ENCODE measurements around the gene CHST8. TPM values are rescaled to one million over a fixed set of nuclear protein-coding genes. Genes with fewer than 3 reads are reported as not detected.

The CHST8 gene
- total and polyA plus RNA-seq, 2 experiments from 2014 or later = 9.3 to 38.2 TPM

GRCh38 chr19:33724021-33724720 is 102.4 kb downstream of the CHST8 start:
- Histone ChIP-seq H3K4me1 (ENCODE audit: insufficient read depth) (no peaks in the 10 kb centered on the region), H3K79me2 (replicated peaks; ENCODE audit: insufficient read depth) (no peaks in the 10 kb centered on the region), H3K36me3 (ENCODE audit: insufficient read depth) (no peaks in the 10 kb centered on the region), H3K4me3 (no peak overlapping the region), H3K27me3 (ENCODE audit: insufficient read depth) (no peaks in the 10 kb centered on the region), H3K4me2 (no peak overlapping the region), H4K20me1 (replicated peaks; ENCODE audit: insufficient read depth) (no peaks in the 10 kb centered on the region), H3K9me2 (ENCODE audit: insufficient read depth) (peaks cover 4% of the 10 kb centered on the region; the same call in 1 of the 2 replicates), H3K27ac (ENCODE audit: low read depth) (no peak overlapping the region), H2AFZ (no peak overlapping the region), H3F3A (replicated peaks; ENCODE audit: low read depth) (no peaks in the 10 kb centered on the region)
- Mint-ChIP-seq H3K4me1 (peaks cover 18% of the 10 kb centered on the region), H3K9me3 (peaks cover 4% of the 10 kb centered on the region; the same call in 2 of the 3 replicates), H3K36me3 (ENCODE audit: low read depth) (peaks cover 3% of the 10 kb centered on the region; the same call in 1 of the 3 replicates), H3K27ac (no peak overlapping the region), H3K4me3 (no peak overlapping the region), H3K27me3 (ENCODE audit: insufficient read depth, low read depth, poor library complexity) (peaks cover 10% of the 10 kb centered on the region)
- ATAC-seq (no peak; the same call in 2 of the 3 replicates), DNase-seq (ENCODE audit: low spot score) (no peak)
- TF ChIP-seq ETS1 (IDR thresholded peaks at IDR 0.05) = no peak
- TF ChIP-seq, protein P1, sequence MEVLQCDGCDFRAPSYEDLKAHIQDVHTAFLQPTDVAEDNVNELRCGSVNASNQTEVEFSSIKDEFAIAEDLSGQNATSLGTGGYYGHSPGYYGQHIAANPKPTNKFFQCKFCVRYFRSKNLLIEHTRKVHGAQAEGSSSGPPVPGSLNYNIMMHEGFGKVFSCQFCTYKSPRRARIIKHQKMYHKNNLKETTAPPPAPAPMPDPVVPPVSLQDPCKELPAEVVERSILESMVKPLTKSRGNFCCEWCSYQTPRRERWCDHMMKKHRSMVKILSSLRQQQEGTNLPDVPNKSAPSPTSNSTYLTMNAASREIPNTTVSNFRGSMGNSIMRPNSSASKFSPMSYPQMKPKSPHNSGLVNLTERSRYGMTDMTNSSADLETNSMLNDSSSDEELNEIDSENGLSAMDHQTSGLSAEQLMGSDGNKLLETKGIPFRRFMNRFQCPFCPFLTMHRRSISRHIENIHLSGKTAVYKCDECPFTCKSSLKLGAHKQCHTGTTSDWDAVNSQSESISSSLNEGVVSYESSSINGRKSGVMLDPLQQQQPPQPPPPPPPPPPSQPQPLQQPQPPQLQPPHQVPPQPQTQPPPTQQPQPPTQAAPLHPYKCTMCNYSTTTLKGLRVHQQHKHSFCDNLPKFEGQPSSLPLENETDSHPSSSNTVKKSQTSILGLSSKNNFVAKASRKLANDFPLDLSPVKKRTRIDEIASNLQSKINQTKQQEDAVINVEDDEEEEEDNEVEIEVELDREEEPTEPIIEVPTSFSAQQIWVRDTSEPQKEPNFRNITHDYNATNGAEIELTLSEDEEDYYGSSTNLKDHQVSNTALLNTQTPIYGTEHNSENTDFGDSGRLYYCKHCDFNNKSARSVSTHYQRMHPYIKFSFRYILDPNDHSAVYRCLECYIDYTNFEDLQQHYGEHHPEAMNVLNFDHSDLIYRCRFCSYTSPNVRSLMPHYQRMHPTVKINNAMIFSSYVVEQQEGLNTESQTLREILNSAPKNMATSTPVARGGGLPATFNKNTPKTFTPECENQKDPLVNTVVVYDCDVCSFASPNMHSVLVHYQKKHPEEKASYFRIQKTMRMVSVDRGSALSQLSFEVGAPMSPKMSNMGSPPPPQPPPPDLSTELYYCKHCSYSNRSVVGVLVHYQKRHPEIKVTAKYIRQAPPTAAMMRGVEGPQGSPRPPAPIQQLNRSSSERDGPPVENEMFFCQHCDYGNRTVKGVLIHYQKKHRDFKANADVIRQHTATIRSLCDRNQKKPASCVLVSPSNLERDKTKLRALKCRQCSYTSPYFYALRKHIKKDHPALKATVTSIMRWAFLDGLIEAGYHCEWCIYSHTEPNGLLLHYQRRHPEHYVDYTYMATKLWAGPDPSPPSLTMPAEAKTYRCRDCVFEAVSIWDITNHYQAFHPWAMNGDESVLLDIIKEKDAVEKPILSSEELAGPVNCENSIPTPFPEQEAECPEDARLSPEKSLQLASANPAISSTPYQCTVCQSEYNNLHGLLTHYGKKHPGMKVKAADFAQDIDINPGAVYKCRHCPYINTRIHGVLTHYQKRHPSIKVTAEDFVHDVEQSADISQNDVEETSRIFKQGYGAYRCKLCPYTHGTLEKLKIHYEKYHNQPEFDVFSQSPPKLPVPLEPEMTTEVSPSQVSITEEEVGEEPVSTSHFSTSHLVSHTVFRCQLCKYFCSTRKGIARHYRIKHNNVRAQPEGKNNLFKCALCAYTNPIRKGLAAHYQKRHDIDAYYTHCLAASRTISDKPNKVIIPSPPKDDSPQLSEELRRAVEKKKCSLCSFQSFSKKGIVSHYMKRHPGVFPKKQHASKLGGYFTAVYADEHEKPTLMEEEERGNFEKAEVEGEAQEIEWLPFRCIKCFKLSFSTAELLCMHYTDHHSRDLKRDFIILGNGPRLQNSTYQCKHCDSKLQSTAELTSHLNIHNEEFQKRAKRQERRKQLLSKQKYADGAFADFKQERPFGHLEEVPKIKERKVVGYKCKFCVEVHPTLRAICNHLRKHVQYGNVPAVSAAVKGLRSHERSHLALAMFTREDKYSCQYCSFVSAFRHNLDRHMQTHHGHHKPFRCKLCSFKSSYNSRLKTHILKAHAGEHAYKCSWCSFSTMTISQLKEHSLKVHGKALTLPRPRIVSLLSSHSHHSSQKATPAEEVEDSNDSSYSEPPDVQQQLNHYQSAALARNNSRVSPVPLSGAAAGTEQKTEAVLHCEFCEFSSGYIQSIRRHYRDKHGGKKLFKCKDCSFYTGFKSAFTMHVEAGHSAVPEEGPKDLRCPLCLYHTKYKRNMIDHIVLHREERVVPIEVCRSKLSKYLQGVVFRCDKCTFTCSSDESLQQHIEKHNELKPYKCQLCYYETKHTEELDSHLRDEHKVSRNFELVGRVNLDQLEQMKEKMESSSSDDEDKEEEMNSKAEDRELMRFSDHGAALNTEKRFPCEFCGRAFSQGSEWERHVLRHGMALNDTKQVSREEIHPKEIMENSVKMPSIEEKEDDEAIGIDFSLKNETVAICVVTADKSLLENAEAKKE (CRISPR knock-in tag; IDR thresholded peaks at IDR 0.05) = no peak
- TF ChIP-seq, protein P2, sequence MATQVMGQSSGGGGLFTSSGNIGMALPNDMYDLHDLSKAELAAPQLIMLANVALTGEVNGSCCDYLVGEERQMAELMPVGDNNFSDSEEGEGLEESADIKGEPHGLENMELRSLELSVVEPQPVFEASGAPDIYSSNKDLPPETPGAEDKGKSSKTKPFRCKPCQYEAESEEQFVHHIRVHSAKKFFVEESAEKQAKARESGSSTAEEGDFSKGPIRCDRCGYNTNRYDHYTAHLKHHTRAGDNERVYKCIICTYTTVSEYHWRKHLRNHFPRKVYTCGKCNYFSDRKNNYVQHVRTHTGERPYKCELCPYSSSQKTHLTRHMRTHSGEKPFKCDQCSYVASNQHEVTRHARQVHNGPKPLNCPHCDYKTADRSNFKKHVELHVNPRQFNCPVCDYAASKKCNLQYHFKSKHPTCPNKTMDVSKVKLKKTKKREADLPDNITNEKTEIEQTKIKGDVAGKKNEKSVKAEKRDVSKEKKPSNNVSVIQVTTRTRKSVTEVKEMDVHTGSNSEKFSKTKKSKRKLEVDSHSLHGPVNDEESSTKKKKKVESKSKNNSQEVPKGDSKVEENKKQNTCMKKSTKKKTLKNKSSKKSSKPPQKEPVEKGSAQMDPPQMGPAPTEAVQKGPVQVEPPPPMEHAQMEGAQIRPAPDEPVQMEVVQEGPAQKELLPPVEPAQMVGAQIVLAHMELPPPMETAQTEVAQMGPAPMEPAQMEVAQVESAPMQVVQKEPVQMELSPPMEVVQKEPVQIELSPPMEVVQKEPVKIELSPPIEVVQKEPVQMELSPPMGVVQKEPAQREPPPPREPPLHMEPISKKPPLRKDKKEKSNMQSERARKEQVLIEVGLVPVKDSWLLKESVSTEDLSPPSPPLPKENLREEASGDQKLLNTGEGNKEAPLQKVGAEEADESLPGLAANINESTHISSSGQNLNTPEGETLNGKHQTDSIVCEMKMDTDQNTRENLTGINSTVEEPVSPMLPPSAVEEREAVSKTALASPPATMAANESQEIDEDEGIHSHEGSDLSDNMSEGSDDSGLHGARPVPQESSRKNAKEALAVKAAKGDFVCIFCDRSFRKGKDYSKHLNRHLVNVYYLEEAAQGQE (IDR thresholded peaks at IDR 0.05; ENCODE audit: unreplicated experiment) = no peak
- no peak for TF ChIP-seq ZNF331 (CRISPR knock-in tag; IDR thresholded peaks at IDR 0.05; ENCODE audit: low read depth)
- no peak for TF ChIP-seq JUNB (IDR thresholded peaks at IDR 0.05; ENCODE audit: unreplicated experiment)
- no peak for TF ChIP-seq EZH2phosphoT487 (IDR thresholded peaks at IDR 0.05; ENCODE audit: unreplicated experiment)
- TF ChIP-seq, protein P3, sequence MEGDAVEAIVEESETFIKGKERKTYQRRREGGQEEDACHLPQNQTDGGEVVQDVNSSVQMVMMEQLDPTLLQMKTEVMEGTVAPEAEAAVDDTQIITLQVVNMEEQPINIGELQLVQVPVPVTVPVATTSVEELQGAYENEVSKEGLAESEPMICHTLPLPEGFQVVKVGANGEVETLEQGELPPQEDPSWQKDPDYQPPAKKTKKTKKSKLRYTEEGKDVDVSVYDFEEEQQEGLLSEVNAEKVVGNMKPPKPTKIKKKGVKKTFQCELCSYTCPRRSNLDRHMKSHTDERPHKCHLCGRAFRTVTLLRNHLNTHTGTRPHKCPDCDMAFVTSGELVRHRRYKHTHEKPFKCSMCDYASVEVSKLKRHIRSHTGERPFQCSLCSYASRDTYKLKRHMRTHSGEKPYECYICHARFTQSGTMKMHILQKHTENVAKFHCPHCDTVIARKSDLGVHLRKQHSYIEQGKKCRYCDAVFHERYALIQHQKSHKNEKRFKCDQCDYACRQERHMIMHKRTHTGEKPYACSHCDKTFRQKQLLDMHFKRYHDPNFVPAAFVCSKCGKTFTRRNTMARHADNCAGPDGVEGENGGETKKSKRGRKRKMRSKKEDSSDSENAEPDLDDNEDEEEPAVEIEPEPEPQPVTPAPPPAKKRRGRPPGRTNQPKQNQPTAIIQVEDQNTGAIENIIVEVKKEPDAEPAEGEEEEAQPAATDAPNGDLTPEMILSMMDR (conservative IDR thresholded peaks at IDR 0.05; ENCODE audit: low read depth in 2 of 2) = no peak
- TF ChIP-seq EZH2 (IDR thresholded peaks at IDR 0.05; ENCODE audit: low read depth, unreplicated experiment) = no peak
- no peak for TF ChIP-seq STAT1 (IDR thresholded peaks at IDR 0.05; ENCODE audit: unreplicated experiment)
- no peak for TF ChIP-seq CREB1 (CRISPR knock-in tag; IDR thresholded peaks at IDR 0.05; ENCODE audit: low read depth)
- TF ChIP-seq NANOG (IDR thresholded peaks at IDR 0.05; ENCODE audit: borderline replicate concordance) = no peak
- no peak for TF ChIP-seq POLR2AphosphoS5 (IDR thresholded peaks at IDR 0.05; ENCODE audit: low read depth)
- no peak for TF ChIP-seq ZNF114 (CRISPR knock-in tag; IDR thresholded peaks at IDR 0.05)

Measured in GM23338 (cell line).